ENCODE measurements around the gene ZFHX3.

The ZFHX3 gene

GRCh38 chr16:72832621-72833248, 215.2 kb downstream of the ZFHX3 start:
- DNase-seq (ENCODE audit: low spot score) = peak; percentile 82

- DNase-seq (ENCODE audit: low spot score) = no peak
These were observed 217.8 kb downstream of the ZFHX3 start for GRCh38 chr16:72829846-72830775.

- no peak for DNase-seq (ENCODE audit: low spot score)
These were observed 220.1 kb downstream of the ZFHX3 start for GRCh38 chr16:72827866-72828265.

GRCh38 chr16:72825912-72826621, 221.9 kb downstream of the ZFHX3 start:
- no peak for DNase-seq (ENCODE audit: low spot score)

GRCh38 chr16:72824761-72825160, 223.2 kb downstream of the ZFHX3 start:
- no peak for DNase-seq (ENCODE audit: low spot score)

- DNase-seq (ENCODE audit: low spot score) = no peak
These were observed 223.9 kb downstream of the ZFHX3 start for GRCh38 chr16:72824027-72824426.

- no peak for DNase-seq (ENCODE audit: low spot score)
These were observed 226.6 kb downstream of the ZFHX3 start for GRCh38 chr16:72821185-72821950.

- DNase-seq (ENCODE audit: low spot score) = no peak
These were observed 228.6 kb downstream of the ZFHX3 start for GRCh38 chr16:72819345-72819744.

GRCh38 chr16:72818236-72818845, 229.6 kb downstream of the ZFHX3 start:
- no peak for DNase-seq (ENCODE audit: low spot score)

- DNase-seq (ENCODE audit: low spot score) = no peak
These were observed 232.3 kb downstream of the ZFHX3 start for GRCh38 chr16:72815348-72816318.

- DNase-seq (ENCODE audit: low spot score) = no peak
These were observed 233.7 kb downstream of the ZFHX3 start for GRCh38 chr16:72814226-72814625.

- no peak for DNase-seq (ENCODE audit: low spot score)
These were observed 235.3 kb downstream of the ZFHX3 start for GRCh38 chr16:72812672-72813071.

- no peak for DNase-seq (ENCODE audit: low spot score)
These were observed 236.1 kb downstream of the ZFHX3 start for GRCh38 chr16:72811876-72812275.

- DNase-seq (ENCODE audit: low spot score) = no peak
These were observed 236.7 kb downstream of the ZFHX3 start for GRCh38 chr16:72811188-72811720.

GRCh38 chr16:72810480-72810879, 237.4 kb downstream of the ZFHX3 start:
- no peak for DNase-seq (ENCODE audit: low spot score)

GRCh38 chr16:72809446-72809845, 238.5 kb downstream of the ZFHX3 start:
- DNase-seq (ENCODE audit: low spot score) = no peak

- no peak for DNase-seq (ENCODE audit: low spot score)
These were observed 239.2 kb downstream of the ZFHX3 start for GRCh38 chr16:72808754-72809153.

GRCh38 chr16:72807245-72807644, 240.7 kb downstream of the ZFHX3 start:
- DNase-seq (ENCODE audit: low spot score) = peak; percentile 75

GRCh38 chr16:72805486-72805885, 242.4 kb downstream of the ZFHX3 start:
- no peak for DNase-seq (ENCODE audit: low spot score)
